Right hindlimb (tissue), 1 donor: ENCODE data around the gene TSNAXIP1.
"Not testable (repeated sequence)": the region's sequence is repeated elsewhere in the genome, so short reads cannot be mapped to it uniquely, and the experiment has no call there.

Experiments used
- DNase-seq: peaks from one replicate; pipeline ENCODE4 v3.0.0-alpha.2; 2018

Gene TSNAXIP1

DNA sequence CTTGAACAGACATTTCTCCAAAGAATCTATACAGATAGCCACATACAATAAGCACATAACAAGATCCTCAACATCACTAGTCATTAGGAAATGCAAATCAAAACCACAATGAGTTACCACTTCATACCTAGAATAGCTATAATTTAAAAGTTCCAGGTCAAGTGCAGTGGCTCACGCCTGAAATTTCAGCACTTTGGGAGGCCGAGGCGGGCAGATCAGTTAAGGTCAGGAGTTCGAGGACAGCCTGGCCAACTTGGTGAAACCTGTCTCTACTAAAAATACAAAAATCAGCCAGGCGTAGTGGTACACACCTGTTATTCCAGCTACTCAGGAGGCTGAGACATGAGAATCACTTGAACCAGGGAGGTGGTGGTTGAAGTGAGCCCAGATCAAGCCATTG, 20.2 kb upstream of the TSNAXIP1 start:
- DNase-seq = no peak

DNA sequence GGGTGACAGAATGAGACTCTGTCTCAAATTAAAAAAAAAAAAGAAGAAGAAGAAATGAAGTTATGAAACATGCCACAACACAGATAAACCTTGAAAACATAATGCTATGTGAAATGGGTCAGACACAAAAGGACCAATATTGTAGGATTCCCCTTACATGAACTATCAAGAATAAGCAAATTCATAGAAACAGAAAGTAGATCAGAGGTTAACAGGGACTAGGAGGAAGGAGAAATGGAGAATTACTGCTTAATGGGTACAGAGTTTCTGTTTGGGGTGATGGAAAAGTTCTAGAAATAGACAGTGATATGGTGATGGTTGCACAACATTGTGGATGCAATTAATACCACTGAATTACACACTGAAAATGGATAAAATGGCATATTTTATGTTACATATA, 16.6 kb upstream of the TSNAXIP1 start:
- DNase-seq = no peak

DNA sequence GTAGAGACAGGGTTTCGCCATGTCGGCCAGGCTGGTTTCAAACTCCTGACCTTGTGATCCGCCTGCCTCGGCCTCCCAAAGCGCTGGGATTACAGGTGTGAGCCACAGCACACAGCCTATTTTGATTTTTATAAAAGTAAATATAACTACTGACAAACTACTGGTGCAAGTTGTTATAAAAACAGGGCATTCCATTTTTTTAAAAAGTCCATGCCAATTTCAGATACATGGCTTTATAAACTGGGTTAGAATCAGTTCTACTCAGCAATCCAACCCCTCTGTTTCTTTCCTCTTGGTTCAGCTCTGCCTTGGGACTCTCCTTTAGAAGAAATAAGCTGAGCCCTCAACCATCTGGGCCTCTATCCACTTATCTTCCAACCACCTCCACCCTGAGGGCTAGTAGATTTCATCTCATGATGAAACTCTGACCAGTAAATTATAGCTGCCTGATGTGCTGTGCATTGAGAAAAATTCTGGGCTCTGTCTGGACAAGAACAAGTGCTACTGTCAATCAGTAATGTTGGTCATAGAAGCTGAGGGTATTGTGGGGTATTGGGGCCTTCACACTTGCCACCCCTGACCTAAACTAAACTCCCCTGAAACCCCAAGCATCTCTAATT, 10.5 kb upstream of the TSNAXIP1 start:
- DNase-seq = no peak

DNA sequence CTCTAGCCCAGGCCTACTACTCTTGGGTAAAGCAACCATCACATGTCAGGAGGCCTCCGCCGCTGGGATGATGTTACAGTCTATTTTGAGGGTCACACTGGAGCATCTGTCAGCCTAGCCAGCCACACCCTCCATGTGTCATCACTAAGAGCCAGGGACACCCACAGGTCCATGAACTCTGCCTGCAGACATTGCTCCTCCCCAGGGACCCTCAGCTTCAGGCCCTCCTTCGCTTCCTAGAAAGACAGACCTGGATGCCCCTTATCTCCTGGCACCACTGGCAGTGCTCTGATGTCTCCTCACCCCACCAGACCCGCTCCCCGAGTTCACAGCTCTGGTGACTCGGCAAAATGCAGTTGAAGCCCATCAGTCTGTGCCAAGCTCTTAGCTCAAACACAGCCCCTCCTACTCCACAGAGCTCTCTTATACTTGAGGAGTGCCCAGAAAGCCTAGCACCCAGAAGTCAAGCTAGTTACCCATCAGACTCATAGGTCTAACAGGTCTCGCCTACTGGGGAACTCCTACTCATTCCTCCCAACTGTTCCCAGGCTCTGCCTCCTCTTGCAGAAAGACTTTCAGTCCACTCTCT, 6.3 kb upstream of the TSNAXIP1 start:
- DNase-seq = peak; percentile 30

DNA sequence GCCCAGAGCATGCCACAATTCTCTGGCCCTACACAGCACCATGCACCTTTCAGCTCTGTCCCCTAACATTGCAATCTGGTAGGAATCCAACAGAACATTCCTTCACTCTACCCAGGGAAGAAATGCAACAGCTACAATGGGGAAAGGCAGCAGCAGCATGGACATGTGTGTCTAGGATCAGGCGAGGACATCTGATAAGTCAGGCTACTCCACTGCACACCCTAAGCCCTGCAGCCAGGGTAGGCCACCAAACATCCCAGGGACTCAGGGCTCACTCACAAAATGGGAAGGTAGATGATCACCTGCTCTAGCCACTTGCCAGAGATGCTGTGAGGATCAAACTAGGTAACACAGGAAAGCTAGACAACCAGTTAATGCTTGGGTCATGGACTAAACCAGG, 5.4 kb upstream of the TSNAXIP1 start:
- DNase-seq = no peak

DNA sequence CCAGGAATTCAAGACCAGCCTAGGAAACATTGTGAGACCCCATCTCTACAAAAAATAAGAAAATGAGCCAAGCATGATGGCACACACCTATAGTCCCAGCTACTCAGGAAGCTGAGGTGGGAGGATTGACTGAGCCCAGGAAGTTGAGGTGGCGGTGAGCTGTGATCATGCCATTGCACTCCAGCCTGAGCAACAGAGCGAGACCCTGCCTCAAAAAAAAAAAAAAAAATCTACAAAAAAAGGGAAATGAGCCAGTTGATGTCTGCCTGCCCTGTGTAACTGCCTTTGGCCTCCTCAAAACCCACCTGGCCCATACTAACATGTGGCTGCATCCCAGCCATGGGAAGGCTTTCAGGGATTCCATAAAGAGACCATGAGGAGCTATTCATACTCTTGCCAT, 4.8 kb upstream of the TSNAXIP1 start:
- no peak for DNase-seq

DNA sequence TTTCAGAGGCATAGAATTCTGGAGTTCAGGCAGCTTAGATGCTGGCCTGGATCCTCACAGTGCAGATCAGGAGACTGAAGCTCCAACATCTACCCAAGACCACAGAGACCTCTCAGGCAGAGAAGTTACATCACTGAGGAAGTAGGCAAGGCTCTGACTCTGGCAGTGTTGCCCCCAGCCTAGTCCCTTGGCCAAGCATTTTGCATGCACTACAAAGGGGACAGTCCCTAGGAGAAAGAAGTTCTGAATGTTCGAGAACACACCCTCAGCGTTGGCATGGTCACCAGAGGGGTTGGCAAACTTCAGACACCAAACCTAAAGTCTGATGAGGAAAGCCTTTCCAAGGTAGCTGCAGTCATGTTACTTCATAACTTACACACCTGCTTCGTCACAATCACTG, 2.8 kb upstream of the TSNAXIP1 start:
- no peak for DNase-seq

DNA sequence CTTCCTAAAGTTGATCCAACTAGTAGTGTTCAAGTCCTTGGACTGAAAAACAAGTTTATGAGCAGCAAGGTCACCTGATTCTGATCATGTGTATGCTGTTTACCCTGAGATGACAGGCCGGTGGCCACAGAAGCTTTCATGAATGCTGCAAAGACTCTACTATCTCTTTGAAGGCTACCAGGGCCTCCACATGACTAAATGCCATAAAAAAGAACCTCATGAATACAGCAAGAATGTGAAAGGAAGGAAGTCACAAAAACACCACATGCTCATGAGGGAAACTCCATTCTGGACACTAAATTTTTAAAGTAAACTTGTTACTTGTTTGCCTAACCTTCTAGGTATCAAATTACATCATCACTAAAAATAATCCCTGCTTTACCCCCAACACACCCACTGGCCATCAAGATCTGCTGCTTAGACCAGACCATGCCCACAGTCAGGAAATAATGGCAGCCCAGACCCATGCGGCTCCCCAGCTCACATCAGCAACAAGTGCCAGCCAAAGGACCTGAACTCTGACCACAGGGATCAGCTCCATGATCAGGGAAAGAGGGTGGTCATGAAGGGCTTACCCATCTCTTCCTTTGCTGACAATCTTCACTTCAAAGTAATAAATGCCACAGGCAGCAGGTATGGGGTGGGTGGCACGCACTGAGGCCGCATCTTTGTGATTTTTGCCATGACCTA, 1.7 kb upstream of the TSNAXIP1 start:
- DNase-seq = no peak

DNA sequence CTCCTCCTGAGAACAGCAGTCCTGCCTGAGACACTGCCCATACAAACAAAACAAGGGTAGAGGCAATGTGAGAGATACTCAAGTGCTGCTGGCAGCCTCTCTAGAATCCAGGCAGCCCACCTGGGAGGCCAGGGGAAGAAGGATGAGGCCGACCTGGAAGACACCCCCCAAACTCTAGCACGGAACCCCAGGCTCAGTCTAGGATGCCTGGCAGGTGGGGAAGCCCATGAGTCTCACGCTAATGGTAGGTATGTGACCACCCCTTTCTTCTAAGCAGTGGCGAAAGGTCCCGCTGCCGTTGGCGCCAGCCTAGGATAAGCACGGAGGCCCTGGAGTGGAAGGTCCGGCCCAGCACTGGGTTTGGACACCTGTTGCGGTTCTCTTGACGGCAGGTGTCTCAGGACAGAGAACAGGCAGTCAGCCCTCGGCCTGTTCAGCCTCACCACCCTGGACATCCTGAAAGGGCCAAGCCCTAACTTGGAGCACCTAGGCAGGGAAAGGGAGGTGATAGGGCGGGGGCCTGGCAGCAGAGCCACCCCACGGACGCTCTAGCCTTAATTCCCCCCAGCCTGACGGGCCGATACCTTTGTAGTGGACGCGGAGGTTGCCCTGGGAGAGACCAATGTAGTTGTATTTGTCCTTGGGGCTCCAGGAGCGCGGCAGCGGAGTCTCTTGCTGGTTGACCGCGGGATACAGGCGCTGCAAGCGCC, 816 bp upstream of the TSNAXIP1 start:
- DNase-seq = no peak

DNA sequence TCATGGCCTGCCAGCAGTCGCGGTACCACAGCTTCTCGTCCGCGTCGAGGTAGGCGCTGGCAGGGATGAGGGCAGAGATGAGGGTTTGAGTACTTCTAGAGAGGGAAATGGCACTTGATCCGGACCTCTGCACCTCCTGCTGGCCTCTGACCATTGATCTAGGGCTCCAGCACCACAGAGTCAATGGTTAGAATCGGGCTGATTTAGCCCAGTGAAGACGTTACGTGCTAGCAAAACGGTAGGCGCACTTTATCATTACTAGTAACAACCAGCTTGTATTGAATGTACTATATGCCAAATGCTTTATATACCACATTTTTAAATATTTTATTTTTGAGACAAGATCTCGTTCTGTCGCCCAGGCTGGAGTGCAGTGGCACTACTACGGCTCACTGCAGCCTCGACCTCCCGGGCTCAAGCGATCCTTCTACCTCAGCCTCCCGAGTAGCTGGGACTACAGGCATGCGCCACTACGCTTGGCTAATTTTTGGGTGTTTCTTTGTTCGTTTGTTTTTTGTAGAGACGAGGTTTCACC, 526 bp downstream of the TSNAXIP1 start:
- DNase-seq = no peak

DNA sequence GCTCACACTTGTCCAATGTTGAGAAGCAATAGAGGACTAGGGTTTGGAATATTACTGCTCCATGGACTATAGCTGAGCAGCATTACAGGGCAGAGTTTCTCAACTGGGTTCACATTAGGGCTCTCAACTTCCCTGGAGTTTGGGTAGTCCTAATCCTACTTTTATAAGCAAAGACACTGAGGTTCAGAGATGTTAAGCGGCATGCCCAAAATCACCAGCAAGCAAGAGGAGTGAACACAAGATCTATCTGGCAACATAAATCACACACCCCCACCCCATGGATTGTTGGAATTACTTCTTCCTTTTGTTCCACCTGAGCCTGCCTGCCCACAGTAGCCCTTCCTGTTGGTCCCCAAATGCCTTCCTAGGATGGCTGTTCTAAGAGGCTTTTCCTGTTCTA, 5.2 kb downstream of the TSNAXIP1 start:
- DNase-seq = no peak

DNA sequence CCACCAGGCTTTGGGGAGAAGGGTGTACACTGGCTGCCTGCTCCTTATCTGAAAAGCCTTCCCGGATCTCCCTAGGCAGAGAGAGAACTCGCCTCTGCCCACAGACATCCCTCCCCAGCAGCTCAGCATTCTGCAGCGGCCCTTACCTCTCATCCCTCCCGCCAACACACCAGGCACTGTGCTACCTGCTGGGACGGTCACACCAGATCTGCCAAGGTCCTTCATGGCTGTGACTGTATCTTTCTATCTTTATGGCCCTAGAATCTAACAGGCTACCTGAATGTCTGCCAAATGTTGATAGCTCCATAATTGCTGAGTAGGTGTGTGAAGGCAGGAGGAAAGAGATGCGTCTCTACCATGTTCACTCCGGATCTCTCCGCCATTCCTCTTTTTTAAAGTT, 7.9 kb downstream of the TSNAXIP1 start:
- no peak for DNase-seq

DNA sequence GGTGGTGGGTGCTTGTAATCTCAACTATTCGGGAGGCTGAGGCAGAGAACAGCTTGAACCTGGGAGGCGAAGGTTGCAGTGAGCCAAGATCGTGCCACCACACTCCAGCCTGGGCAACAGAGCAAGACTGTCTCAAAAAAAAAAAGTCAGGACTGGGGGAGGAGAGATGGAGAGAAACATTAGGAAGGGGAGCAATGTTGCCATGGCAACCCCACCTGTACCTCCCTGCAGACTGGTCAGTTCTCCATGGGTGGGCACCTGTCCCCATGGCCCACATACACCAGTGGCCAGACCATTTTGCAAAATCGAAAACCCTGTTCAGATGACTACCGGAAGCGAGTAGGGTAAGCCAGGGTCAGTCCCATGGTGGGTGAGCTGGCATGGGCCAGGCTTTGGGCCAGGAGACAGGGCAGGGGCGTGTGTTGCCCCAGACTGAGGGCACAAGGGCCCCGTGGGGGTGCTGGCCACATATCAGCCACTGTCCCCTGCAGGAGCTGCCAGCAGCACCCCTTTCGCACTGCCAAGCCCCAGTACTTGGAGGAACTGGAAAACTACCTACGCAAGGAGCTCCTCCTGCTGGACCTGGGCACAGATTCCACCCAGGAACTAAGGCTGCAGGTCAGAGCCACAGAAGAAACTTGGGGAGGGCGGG, 14.0 kb downstream of the TSNAXIP1 start:
- DNase-seq = no peak

DNA sequence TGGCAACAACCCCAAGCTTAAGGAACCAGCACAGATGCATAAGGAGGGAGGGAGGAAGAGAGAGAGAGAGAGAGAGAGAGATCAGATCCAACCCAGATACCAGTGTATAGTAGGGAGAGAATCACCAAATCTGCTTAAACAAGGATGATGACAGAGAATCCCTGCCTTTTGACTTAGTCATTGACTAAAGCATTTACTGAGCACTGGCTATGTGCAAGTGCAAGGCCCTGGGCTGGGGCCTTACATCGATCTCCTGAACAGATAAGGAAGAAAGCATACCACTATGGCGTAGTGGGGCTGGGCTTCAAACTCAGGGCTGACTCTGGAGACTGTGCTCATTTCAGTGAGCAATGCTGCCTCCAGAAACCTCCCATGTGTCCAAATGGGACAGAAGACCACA, 15.8 kb downstream of the TSNAXIP1 start:
- no peak for DNase-seq

DNA sequence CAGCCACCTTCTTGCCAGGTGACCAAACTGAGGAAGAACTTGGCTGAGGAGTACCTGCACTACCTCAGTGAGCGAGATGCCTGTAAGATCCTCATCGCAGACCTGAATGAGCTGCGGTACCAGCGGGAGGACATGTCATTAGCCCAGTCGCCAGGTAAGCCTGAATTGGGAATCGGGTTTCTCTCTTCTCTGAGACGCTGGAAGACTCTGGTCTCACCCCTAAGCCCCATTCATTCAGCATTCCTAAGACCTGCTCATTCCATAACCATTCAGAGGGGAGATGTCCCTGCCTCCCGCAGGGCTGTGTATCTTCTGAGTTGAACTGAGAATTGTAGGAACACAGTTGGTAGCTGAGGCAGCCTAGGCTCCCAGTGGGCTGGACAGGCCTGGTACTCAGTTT, 18.4 kb downstream of the TSNAXIP1 start:
- no peak for DNase-seq

DNA sequence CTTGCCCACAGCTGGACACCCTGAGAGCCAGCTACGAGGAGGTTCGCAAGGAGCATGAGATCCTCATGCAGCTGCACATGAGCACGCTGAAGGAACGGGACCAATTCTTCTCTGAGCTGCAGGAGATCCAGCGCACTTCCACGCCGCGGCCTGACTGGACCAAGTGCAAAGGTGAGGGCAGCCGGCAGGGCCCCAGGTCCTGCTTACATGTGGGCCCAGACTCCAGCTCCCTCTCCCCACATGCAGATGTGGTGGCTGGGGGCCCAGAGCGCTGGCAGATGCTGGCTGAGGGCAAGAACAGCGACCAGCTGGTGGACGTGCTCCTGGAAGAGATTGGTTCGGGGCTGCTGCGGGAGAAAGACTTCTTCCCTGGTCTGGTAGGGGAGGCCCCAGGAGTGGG, 19.2 kb downstream of the TSNAXIP1 start:
- no peak for DNase-seq

DNA sequence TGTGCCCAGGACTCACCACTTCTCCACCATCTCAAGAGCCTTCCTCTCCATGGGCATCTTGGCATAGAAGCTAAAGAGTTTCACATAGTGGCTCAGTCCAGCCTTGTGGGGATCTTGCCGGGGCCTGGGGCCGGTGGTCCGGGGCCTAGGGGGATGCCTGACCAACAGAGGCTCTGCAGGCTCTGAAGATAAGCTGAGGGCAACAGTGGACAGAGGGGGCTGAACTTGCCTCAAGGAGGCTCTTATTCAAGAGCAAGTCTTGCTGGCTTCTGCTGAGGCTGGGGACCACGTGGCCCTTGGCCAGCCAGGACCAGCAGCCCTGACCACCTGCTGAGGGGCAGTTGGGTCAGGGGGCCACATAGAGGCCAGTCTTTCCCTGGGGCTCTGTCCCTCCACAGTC, 22.0 kb downstream of the TSNAXIP1 start:
- no peak for DNase-seq

DNA sequence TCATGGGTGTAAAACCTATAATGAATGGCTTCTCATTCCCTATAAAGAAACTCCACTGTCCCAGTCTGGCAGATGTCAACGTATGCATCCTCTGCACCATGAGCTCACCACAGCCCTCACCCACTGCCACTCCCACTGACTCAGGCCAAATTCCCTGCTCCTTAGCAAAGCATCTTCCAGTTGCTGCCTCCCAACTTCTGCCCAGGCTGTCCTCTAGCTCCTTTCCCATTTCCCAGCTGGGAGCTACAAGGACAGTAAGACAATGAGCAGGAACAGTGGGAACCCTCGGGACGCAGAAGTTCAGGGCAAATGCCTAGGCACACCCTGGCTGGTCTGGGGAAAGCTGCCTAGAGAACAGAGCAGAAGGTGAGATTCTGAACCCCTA, 26.3 kb downstream of the TSNAXIP1 start:
- peak; percentile 51 for DNase-seq

DNA sequence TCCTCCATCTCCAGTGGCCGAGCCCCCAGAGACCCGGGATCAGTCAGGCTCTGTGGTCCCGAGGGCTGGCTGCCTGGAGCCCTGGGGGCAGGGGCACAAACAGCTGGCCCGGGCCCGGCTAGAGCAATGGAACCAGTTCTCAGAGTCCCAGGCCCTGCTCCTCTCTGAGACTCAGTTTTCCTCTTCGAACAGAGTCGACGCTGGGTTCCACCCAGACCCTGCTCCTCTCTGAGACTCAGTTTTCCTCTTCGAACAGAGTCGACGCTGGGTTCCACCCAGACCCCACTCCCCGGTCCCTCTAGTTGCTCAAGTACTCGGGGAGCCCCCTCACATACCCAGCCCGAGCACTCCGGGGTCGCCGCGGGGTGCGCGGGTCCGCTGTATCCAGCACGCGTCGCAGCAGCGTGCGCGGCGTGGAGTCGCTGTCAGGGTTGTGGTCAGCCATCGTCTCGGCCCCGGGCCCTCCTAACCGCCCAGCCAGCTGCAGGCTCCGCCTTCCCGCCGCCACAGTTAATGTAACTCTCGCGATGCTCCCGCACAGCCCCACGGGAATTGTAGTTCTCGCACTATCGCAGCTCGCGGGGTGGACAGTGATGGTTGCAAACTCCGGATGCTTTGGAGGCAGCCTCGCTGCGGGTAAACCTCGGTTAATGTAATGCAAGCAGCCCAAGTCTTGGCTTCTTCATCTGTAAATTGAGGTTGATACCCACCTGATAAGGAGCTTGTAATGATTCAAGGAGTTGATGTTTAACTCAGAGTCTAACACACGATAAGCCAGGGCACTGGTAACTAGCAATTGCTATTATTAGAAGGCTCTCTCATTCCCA, 26.9 kb downstream of the TSNAXIP1 start:
- DNase-seq = peak; percentile 97

DNA sequence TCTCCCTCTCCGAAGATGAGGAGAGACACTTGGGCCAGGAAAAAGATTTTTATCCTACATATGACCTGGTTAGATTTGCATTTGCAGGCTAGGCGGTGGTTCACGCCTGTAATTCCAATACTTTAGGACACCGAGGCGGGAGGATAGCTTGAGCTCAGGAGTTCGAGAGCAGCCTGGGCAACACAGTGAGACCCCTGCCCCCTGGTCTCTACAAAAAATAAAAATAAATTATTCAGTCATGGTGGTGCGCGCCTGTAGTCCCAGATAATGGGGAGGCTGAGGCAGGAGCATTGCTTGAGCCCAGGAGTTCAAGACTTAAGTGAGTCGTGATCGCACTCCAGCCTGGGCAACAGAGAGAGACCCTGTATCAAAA, 27.5 kb downstream of the TSNAXIP1 start:
- DNase-seq = no peak

DNA sequence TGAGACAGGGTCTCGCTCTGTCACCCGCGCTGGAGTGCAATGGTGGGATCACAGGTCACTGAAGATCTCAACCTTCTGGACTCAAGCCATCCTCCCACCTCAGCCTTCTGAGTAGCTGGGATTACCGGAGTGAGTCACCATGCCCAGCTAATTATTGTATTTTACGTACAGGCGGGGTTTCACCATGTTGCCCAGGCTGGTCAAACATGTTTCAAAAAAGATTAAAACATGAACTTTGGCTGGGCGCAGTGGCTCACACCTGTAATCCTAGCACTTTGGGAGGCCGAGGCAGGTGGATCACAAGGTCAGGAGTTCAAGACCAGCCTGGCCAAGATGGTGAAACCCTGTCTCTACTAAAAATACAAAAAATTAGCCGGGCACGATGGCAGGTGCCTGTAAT, 30.5 kb downstream of the TSNAXIP1 start:
- DNase-seq = not testable (repeated sequence)

DNA sequence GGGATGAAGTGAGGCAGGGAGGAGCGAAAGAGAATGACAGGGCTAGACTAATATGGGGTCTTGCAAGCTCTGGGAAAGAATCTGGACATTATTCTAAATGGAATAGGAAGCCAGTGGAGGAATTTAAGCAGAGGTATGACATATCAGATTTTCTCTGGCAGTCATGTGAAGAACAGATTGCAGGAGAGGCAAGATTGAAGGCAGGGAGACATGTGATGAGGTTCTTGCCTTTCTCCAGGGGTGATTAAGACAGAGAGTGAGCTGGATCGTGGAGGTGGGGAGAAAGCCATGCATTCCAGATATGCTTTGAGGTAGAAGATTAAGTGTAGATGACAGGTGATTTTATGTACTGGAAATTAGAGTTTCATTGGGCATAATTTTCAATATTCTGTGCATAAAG, 31.1 kb downstream of the TSNAXIP1 start:
- no peak for DNase-seq
